H1 (cell line): ENCODE measurements around the gene DBNDD2. TPM values are rescaled to one million over a fixed set of nuclear protein-coding genes. Genes with fewer than 3 reads are reported as not detected.

Source experiments
- CBX5 ChIP-seq: fragments of 300-800, 300-1000 bp; sonication (generic); IDR thresholded peaks from 2 replicates; pipeline ENCODE4 v1.7.1; 2016; ENCODE audit warnings: antibody characterized with exemption, low read length, low read depth
- EGR1 ChIP-seq: IDR thresholded peaks from 2 replicates; pipeline ENCODE4 v1.6.1; 2011; ENCODE audit warnings: low read depth, low read length, borderline replicate concordance
- PHF8 ChIP-seq: fragments of 200-600 bp; sonication (generic); conservative IDR thresholded peaks from 2 replicates; pipeline ENCODE4 v1.7.1; 2012; ENCODE audit warnings: low read depth, mild to moderate bottlenecking, inconsistent platforms, low read length, moderate library complexity
- polyA plus RNA-seq, 7 experiments: library from polyadenylated mRNA; depleted of rRNA in 3 of 7; stranded (reverse) in 5 of 7; unstranded in 2 of 7; fragments of >200 nt in 5 of 7; fragments of 200-250 nt in 2 of 7; gene quantifications; 1 replicate in 5 of 7; 2 replicates in 1 of 7; 4 replicates in 1 of 7; pipeline versions ENCODE4 v1.2.1 to v1.2.3, GENCODE V29; 2011 to 2013; ENCODE audit warnings: missing spikeins in 2 of 7, mixed read lengths in 2 of 7
- total RNA-seq: library from RNA; stranded (reverse); fragmentation: NEBNext Ultra II Directional; extraction: Animal tissue kit (Norgen Biotek cat#: 25700); gene quantifications from 2 replicates; pipeline ENCODE4 v1.2.1, GENCODE V29; 2021

Gene DBNDD2
- total and polyA plus RNA-seq, 2 of the 8 experiments (the other 6 are each of a cell fraction or from before 2014, with no cell fraction given), result 55.8 to 96.3 TPM

DNA sequence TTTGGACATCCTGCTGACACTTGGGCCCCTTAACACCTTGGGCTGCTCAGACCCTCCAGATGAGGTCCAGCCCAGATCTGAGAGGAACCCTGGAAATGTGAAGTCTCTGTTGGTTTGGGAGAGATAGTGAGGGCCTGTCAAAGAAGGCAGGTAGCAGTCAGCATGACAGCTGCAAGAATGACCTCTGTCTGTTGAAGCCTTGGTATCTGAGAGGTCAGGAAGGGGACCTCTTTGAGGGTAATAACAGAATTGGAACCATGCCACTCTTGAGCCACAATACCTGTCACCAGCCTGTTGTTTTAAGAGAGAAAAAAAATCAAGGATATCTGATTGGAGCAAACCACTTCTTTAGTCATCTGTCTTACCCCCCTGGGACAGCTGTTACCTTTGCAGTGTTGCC, 41.0 kb upstream of the DBNDD2 start (continued):
- TF ChIP-seq PHF8, result no peak
- no peak for TF ChIP-seq CBX5
- no peak for TF ChIP-seq EGR1
